Spleen (tissue), 11 donors: ENCODE measurements around the gene HAND1. TPM values are rescaled to one million over a fixed set of nuclear protein-coding genes. Genes with fewer than 3 reads are reported as not detected.

ENCODE experiments used
- DNase-seq: peaks from one replicate; pipeline ENCODE4 v3.0.0-alpha.2; 2020
- H3K27ac ChIP-seq, 8 donors: fragments of 200-600 bp; sonication (generic) in 7 of 8; 1 replicate in 4 of 8; 2 replicates in 4 of 8; pipeline versions ENCODE4 v1.5.0 to v1.8.0; 2016 to 2021; ENCODE audit warnings: inconsistent platforms in 4 of 8, mild to moderate bottlenecking in 4 of 8, moderate library complexity in 1 of 8
- H3K27me3 ChIP-seq, 7 donors: fragments of 200-600 bp; sonication (generic) in 6 of 7; replicated peaks in 1 of 7; 1 replicate in 4 of 7; 2 replicates in 3 of 7; pipeline versions ENCODE4 v1.5.0 to v1.8.0; 2016 to 2021; ENCODE audit warnings: inconsistent platforms in 3 of 7, mild to moderate bottlenecking in 1 of 7
- H3K36me3 ChIP-seq, 6 donors: fragments of 200-600 bp; sonication (generic) in 5 of 6; 1 replicate in 4 of 6; 2 replicates in 2 of 6; pipeline versions ENCODE4 v1.5.0 to v1.8.0; 2016 to 2021; ENCODE audit warnings: inconsistent platforms in 2 of 6
- H3K4me1 ChIP-seq, 6 donors: fragments of 200-600 bp; sonication (generic) in 5 of 6; 1 replicate in 3 of 6; 2 replicates in 3 of 6; pipeline versions ENCODE4 v1.5.0 to v1.8.0; 2016 to 2021; ENCODE audit warnings: inconsistent platforms in 3 of 6
- H3K4me3 ChIP-seq, 8 donors: fragments of 200-600 bp; sonication (generic) in 7 of 8; 1 replicate in 4 of 8; 2 replicates in 4 of 8; pipeline versions ENCODE4 v1.5.0 to v1.8.0; 2016 to 2021; ENCODE audit warnings: inconsistent platforms in 4 of 8, mild to moderate bottlenecking in 4 of 8, moderate library complexity in 2 of 8
- H3K9me3 ChIP-seq, 8 donors: fragments of 200-600 bp; sonication (generic) in 7 of 8; 1 replicate in 4 of 8; 2 replicates in 4 of 8; pipeline versions ENCODE4 v1.5.0 to v1.8.0; 2016 to 2021; ENCODE audit warnings: inconsistent platforms in 4 of 8
- CTCF ChIP-seq, 11 experiments: fragments of 200-600 bp in 7 of 11; fragments of 450-650 bp in 4 of 11; sonication (generic) in 4 of 11; IDR thresholded peaks in 8 of 11; conservative IDR thresholded peaks in 3 of 11; 1 replicate in 7 of 11; 2 replicates in 4 of 11; pipeline versions ENCODE4 v1.4.0 to v1.8.0; 2016 to 2021; ENCODE audit warnings: antibody characterized with exemption in 11 of 11, inconsistent platforms in 4 of 11, mild to moderate bottlenecking in 1 of 11
- POLR2A ChIP-seq, 3 donors: fragments of 450-650 bp; IDR thresholded peaks; one replicate each; pipeline ENCODE4 v1.5.1; 2017; ENCODE audit warnings: antibody characterized with exemption in 3 of 3, mild to moderate bottlenecking in 1 of 3
- POLR2AphosphoS5 ChIP-seq, 3 donors: sonication (generic); formaldehyde crosslinking; IDR thresholded peaks; one replicate each; pipeline ENCODE4 v1.5.1; 2017; ENCODE audit warnings: antibody characterized with exemption in 3 of 3
- WGBS, 5 donors: extraction: QIAGEN DNeasy Blood & Tissue Kit in 3 of 5; methylation state at CpG; one replicate each; pipeline versions ENCODE4 v1.1.5 to v1.1.7; 2013 to 2018; 5-methylcytosine and 5-hydroxymethylcytosine counted together
- intact Hi-C: fragments of 100-400 bp; cut with DNase I; formaldehyde crosslinking; loops from one replicate; pipeline ENCODE4 v1.15.0; 2023; ENCODE audit warnings: low total_unique reads
- polyA plus RNA-seq, 3 donors: library from polyadenylated mRNA; stranded (reverse); fragments of 200-250 nt; gene quantifications; one replicate each; pipeline ENCODE4 v1.2.1, GENCODE V29; 2013
- total RNA-seq, 7 donors: library from RNA; depleted of rRNA in 3 of 7; stranded (reverse); fragments of >200 nt in 3 of 7; fragmentation: NEBNext Ultra II Directional in 4 of 7; extraction: Animal tissue kit (Norgen Biotek cat#: 25700) in 4 of 7; gene quantifications; one replicate each; pipeline versions ENCODE4 v1.1.0 to v1.2.1, GENCODE V29; 2016 to 2021
- donor health status: healthy with polysubstance abuse.
- donor health status: DM: no; HTN: no; CAD: no; lungs with moderate emphysema.
- donor health status: DM: no; HTN: no; CAD: no.
- donor health status: Bipolar disorder and iron deficiency.
- donor health status: healthy.
- donor health status: DM: no; HTN: no; CAD: no.
- donor health status: DM: yes; HTN: yes; CAD: no.

Gene HAND1
- total and polyA plus RNA-seq, 10 donors, result not detected

GRCh38 chr5:154479944-154480750 lies 2.1 kb upstream of the HAND1 start:
- WGBS, 5 donors, result 7 to 14% (median 8%) methylated on average over 18 to 31 of the region's 31 CpGs
- intact Hi-C loops, result no loop called here

GRCh38 chr5:154479160-154479943 lies 1.3 kb upstream of the HAND1 start:
- intact Hi-C loops, result no loop called here
- 3 to 9% (median 5%) methylated on average over 31 to 44 of the region's 44 CpGs for WGBS, 5 donors
- Histone ChIP-seq H3K4me3 (peak overlapping the region in 1 of 8 donors; percentile 57), H3K36me3 (no peaks in the 10 kb centered on the region), H3K4me1 (peaks cover 28 to 85% (median 66%) of the 10 kb centered on the region in 6 donors), H3K27ac (no peak overlapping the region), H3K9me3 (no peaks in the 10 kb centered on the region), H3K27me3 (peaks cover 40 to 100% (median 100%) of the 10 kb centered on the region in 7 donors)
- peak; percentile 66 for DNase-seq
- TF ChIP-seq POLR2AphosphoS5 (IDR thresholded peaks at IDR 0.05) (no peak), POLR2A (IDR thresholded peaks at IDR 0.05) (no peak), CTCF (IDR thresholded peaks at IDR 0.05 in 8 of 11, conservative IDR thresholded peaks at IDR 0.05 in 3 of 11) (no peak)

More at GRCh38 chr5:154479944-154480750, 2.1 kb upstream of the HAND1 start:
- H3K27me3 ChIP-seq, result peaks cover 38 to 100% (median 100%) of the 10 kb centered on the region in 7 donors
- no peaks in the 10 kb centered on the region for H3K36me3 ChIP-seq
- DNase-seq, result peak; percentile 35
- H3K9me3 ChIP-seq, result no peaks in the 10 kb centered on the region
- TF ChIP-seq CTCF (IDR thresholded peaks at IDR 0.05 in 8 of 11, conservative IDR thresholded peaks at IDR 0.05 in 3 of 11), result no peak
- no peak overlapping the region for H3K4me3 ChIP-seq
- H3K27ac ChIP-seq, result no peak overlapping the region
- peaks cover 28 to 77% (median 58%) of the 10 kb centered on the region in 6 donors for H3K4me1 ChIP-seq

GRCh38 chr5:154478752-154479159 lies 729 bp upstream of the HAND1 start:
- TF ChIP-seq POLR2AphosphoS5 (IDR thresholded peaks at IDR 0.05), result no peak
- no peak for TF ChIP-seq POLR2A (IDR thresholded peaks at IDR 0.05)
- no peak for TF ChIP-seq CTCF (IDR thresholded peaks at IDR 0.05 in 8 of 11, conservative IDR thresholded peaks at IDR 0.05 in 3 of 11)
- 5 to 13% (median 9%) methylated on average over 7 to 27 of the region's 27 CpGs for WGBS, 5 donors
- Histone ChIP-seq H3K9me3 (no peaks in the 10 kb centered on the region), H3K27ac (no peak overlapping the region), H3K4me3 (peak overlapping the region in 2 of 8 donors; percentile 18 to 57), H3K27me3 (peaks cover 43 to 100% (median 100%) of the 10 kb centered on the region in 7 donors), H3K4me1 (peaks cover 29 to 86% (median 71%) of the 10 kb centered on the region in 6 donors), H3K36me3 (no peaks in the 10 kb centered on the region)
- no peak for DNase-seq
- intact Hi-C loops, result no loop called here
